ENCODE results near the gene SNX7.

The SNX7 gene, protein sequence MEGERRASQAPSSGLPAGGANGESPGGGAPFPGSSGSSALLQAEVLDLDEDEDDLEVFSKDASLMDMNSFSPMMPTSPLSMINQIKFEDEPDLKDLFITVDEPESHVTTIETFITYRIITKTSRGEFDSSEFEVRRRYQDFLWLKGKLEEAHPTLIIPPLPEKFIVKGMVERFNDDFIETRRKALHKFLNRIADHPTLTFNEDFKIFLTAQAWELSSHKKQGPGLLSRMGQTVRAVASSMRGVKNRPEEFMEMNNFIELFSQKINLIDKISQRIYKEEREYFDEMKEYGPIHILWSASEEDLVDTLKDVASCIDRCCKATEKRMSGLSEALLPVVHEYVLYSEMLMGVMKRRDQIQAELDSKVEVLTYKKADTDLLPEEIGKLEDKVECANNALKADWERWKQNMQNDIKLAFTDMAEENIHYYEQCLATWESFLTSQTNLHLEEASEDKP

DNA sequence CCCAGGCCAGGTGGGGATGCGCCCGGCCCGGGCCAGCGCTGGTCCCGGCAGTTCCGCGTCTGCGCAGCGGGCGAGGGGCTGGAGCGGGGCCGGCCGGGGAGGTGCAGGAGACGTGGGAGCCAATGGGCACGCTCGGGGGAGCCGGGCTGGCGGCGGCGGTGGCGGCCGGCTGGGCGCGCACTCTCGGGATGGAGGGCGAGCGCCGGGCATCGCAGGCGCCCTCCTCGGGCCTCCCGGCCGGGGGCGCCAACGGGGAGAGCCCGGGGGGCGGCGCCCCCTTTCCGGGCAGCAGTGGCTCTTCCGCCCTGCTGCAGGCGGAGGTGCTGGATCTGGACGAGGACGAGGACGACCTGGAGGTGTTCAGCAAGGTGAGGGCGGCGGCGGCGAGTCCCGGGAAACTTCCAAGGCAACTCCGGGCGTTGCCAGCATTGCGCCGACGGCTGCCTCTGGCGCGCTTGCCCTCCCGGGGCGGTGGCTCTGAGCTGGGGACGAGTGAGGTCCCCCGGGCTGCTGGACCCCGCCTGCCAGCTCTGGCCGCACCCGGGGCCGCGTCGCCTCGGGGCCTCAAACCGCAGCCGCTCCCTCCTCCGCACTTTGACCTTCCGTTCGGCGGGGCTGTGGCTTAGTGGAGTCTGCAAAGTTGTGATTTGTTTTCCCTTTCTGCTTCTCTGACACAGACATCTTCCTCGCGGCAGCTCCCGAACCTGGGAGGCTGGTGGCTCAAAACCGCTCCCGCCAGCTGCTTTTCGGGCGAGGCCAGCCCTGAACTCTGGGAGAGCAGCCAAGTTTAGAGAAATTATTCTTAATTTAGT lies at the start of gene SNX7:
Gene SNX7 (plus strand): TSS at position 178 of the 812 bp plus-strand sequence. CDS start 11 bp downstream, at position 189.
- peak; percentile 84 for DNase-seq

DNA sequence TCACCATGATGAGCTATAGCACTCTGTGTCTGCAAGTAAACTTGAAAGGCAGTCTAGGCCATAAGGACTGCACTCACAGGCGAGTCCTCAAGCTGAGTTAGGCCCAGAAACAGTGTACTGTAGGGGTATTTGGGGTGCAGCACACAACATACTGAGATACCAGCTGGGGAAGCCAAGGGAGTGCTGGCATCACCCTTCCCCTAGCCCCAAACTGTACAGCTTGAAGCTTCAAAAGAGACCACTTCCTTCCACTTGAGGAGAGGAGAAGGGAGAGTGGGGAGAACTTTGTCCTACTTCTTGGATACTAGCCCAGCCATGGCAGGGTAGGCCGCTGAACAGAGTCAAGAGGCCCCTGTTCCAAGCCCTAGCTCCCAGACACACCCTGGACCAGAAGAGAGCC lies 24.2 kb upstream of the SNX7 start:
- no peak for DNase-seq

DNA sequence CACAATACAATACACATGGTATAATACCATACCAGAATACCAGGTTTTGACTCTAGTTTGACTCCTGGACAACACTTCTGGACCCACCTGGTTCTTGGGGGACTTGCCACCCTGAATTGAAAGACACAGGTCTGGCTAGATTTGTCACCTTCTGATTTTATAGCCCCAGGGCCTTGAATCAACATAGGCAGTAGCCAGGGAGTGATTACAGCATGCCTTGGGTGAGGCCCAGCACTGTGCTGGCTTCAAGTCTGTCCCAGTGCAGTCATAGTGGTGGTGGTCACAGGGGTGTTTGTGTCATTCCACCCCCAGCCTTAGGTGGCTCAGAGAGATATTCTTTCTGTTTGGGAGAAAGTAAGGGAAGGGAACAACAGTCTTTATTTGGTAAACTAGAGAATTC lies 23.3 kb upstream of the SNX7 start:
- DNase-seq, result no peak

DNA sequence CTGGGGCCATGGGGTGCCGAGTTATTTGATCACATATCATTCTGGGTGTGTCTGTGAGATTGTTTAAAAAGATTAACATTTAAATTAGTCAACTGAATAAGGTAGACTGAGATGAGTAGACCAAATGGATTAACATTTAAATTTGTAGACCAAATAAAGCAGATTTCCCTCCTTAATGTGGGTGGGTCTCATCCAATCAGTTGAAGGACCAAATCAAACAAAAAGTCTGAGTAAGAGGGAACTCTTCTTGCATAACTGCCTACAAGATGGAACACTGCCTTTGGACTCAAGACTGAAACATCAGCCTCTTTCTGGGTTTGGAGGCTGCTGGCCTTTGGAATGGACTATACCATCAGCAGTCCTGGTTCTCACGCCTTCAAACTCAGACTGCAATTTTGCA lies 17.0 kb upstream of the SNX7 start:
- no peak for DNase-seq

DNA sequence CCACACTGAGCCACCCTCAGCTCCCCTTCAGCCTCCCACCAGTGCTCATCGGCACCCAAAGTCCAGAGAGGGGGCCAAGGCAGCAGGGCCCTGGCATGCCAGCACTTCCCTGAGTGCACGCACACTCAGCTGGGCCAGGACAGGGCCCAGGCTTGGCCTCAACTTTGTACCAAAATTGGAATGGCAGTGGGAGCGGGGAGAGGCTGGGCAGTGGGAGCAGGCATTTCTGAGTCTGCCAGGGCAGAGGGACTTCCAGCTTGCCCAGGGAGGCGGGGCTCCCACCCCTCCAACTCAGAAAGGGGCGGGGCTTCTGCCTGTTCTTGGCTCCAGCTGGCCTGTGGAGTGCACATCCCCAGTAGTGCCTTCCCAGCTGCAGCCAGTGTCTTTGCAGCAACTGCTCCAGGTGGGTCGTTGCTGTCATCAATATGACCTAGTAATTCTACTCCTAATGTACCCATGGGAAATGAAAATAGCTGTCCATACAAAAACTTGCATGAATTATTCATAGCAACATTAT lies 10.3 kb upstream of the SNX7 start:
- DNase-seq, result no peak

DNA sequence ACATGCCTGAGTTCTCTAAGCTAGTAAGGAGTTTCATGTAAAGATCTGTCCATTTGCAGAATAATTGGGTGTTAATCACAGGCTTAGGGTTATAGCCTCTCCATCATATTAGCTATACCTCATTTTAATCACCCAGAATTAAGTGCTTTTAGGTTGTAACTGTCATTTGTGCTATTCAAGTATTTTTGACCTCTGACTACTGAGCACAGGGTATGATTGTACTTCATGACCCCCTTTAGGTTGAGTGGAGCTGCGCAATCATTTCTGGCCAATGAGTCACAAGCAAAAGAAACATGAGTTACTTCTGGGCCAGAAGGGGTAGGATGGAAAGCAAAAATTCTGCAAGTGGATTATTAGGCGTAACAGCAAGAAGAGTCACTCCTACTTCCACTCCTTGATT lies 8.4 kb upstream of the SNX7 start:
- DNase-seq, result peak; percentile 11

DNA sequence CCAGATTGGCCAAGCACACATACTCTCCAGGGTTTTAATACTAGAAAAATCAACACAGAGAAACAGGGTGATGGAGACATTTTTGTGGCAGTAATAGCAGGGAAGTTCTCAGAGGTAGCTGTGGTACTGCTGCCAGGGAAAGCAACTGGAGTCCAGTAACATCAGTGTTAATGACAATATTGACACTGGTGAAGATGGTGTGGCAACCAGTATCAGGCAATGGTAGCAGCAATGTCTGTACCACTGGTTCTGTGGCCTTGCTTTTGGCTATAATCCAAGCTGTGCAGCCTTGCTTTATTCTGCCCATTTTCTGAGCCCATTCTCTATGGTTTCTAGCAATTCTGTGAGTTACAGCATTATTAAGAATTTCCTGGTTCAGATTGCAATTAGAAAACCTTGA lies 1.6 kb upstream of the SNX7 start:
- no peak for DNase-seq

DNA sequence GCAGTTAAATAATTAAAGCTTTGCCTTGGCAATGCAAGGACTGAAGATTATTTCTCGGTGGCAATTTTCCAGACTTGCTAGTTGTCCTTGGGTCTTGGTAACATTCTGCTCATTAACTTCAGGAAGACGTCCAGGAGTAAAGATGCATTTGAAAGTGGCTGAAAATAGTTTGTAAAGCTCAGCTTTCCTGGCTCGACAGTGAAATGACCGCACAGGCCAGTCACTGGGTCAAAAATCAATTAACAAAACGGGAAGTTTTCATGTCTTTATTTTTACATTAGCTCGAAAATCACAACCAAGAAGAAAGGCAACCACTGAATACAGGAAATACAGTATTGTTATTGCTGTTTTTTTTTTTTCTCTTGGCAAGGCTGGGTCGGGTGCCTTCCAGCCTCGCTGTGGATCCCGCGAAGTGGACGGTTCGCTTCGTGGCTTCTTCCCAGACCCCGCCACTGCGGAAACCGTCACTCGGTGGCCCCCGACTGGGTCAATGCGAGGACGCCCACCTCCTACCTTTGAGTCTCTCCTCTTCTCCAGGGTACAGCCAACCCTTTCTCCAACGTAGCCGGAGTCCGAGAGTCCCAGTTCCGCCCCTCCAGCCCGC lies 479 bp upstream of the SNX7 start:
- DNase-seq, result no peak

DNA sequence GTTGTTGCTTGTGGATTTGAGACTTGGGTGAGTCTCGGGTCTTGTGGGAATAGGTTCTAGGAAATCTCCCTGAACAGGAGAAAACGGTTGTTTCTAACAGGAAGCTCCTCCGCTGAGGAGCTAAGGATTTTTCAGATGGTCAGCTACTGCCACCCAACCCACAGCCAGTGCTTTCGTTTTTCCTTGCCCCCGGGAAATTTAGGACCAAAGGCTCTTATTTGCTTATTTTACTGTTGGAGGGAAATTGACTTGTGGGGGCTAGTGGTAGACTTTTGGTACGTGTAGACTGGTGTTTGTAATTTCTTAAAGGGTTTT lies 792 bp downstream of the SNX7 start:
- DNase-seq, result no peak

DNA sequence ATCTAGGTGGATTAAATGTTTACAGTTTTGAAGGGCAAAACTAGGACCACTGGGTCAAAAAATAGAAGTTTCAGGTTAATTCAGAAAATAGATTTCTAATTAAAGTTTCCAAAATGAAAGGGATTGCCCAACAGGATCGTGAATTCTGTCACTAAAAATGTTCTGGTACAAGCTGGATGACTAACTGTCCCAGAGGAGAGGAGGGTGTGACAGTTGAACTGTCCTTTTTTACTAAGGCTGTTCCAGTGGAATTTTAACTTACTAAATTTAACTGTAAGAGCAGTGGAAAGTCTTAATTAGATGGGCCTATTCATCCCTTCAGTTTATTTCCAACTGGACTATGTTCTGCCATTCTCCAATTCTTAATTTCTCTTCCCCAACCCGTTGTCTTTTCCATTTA lies 7.2 kb downstream of the SNX7 start:
- DNase-seq, result no peak

DNA sequence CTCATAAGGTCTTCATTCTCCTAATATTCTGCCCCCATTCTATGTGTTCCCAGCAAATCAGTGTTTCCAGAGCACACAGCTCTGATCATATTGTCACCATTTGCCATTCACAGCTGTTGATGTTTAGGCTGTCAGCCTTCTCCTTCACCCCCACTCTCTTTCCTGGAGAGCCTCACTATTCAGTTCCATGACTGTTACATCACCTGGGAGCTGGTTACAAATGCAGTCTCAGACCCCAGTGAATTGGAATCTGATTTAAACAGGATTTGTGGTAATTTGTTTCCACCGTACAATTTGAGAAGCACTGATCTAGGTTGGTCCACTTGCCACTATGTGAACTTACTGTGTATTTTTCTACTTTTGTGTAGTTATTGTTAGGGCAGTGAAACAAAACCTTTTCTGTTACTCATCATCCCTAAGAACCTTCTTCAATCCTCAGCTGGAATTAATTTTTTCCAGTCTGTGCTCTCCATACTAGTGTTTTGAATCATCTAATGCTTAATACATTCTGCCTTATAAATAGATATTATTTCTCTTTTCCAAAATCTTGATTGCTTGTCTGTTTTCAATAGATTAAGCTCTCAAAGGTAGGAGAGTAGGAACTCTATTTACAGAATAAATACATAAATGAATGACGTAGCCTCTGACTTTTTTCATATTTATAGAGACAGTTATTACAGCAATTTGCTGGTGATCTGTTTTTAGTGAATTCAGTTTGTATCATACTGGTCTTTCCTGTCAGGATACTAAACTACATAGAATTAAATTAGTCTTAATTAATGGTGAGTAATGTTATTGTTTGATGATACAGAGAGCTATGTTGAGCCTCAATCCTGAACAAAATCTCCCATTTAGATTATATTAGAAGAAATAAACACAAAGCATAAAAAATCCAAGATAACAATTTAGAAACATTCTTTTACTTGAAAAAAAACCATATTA lies 8.1 kb downstream of the SNX7 start:
- no peak for DNase-seq

DNA sequence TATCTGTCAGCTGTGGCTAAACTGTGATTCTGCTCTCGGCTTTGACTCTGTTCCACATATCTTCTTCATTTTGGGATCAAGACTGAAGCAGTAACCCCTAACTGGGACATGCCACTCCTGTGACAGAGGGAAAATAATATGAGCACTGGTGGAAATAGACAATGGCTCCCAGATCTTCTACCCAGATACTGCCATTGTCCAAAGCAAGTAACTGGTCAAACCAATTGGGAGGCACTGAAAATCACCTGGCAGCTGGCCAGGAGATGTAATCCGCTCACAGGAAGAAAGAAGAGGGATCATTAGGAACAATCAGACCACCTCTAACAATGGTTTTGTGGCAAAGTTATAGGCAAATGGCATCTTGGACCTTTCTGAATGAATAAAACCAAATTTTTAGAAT lies 10.7 kb downstream of the SNX7 start:
- no peak for DNase-seq

DNA sequence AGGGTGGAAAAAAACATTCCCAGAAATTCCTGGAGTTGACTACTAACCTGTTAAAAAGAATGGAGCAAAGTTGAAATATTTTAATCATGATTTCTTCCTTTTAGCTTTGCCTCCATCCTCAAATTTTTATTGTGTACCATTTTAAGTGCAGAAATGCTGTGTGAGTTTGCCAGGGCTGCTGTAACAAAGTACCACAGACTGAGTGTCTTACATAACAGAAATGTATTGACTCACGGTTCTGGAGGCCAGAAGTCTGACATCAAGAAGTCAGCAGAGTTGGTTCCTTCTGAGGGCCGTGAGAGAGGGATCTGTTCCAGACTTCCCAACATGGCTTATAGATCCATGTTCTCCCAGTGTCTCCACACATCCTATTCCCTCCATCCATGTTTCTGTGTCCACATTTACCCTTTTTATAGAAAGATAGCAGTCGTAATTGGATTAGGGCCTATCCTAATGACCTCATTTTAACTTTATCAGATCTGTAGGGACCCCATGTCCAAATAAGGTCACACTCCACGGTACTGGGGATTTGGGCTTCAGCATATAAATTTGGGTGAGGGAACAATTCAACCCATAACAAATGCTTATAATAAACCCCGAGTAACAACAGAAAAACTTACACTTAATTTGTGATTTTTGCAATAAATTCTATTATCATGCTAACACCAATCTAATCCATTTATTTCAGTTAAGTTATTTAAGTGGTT lies 12.7 kb downstream of the SNX7 start:
- no peak for DNase-seq

DNA sequence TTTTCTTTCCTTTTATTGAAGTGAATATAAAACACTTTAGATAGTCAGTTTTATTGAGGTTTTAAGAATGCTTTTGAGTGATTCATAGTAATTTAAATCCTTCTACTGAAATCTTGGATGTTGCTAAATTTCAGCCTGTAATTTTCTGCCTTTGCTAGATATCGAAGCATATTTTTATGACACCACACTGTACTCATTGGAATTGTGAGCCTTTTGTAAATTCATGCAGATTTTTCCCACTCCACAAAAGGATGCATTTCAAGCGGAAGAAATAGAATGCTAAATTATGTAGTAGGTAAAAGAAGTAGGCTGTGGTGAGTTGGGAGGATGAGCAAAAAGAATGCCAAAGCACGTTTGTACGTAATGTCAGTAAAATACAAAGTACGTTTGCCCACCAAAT lies 13.8 kb downstream of the SNX7 start:
- DNase-seq, result no peak

DNA sequence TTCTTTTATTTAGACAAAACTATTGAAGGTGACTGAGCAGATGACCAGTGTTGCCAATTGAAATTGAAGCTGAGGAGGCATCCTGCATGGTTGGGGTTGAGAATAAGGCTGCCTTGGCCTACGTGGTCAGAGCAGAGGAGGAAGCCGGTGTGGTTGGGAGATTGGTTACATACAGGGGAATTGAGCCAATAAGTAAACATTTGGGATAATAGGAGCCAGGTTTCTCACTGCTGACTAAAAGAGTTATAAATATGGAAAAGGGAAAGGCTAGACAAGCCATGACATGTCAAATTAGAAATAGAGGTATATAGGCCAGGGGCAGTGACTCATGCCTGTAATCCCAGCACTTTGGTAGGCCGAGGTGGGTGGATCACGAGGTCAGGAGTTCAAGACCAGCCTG lies 15.8 kb downstream of the SNX7 start:
- DNase-seq, result peak; percentile 12

DNA sequence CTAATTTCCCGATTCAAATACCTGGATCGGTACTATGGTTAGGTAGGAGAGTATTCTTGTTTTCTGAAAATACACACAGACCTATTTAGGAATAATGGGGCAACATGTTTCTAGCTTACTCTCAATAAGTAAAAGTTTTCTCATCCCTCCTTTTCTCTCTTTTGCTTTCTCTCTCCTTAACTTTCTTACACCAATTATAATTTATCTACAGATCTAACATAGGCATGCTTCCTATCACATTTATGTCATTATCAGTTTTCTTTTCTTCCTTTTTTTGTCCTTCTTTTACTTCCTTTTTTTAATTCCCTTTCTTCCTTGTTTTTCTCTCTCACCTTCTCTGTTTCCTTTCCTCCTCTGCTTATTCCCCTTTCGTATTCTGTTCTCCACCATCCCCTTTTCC lies 20.3 kb downstream of the SNX7 start:
- DNase-seq, result no peak

DNA sequence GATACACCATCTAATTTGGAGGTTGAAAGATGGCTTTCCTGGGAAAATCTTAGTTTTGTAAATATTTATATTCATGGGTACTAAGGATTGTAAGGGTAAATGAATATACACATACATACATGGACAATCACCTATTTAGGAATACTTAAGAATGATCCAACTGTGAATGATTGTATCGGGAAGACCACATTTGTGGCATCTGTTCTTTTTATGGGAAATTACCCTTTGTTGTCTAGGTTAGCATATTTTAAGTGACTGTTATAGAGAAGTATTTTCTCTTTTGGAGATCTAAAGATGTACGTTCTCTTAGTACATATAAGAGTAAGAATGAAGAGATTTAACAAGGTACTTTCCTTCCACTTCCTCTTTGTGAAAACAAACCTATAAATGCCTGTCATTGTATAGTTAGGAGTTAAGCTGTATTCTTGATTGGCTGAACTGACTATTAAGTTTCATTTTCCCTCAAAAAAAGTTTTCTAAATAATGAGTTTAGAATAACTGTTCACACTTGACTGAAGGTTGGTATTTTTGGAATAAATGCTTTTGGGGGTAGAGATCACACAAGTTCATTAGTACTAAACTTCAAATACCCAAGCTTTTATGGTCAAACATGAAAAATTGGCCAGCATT lies 26.7 kb downstream of the SNX7 start:
- DNase-seq, result no peak

DNA sequence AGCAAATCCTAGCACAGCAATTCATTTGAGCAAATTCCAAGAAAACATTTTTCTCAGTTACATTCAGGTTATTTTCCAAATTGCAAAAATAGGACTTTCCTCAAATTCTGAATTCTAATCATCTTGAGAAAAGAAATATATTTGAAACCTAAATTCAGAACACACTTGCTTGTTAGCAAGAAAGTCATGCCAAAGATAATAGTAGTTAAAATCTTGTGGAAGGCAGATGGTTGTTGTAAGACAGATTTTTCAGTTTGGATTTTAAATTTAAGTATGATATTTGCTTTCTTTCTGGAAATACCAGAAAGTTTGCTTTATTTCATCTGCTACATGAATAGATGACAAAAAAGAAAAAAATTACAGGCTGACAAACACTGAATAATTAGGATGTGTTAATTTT lies 29.1 kb downstream of the SNX7 start:
- DNase-seq, result no peak

DNA sequence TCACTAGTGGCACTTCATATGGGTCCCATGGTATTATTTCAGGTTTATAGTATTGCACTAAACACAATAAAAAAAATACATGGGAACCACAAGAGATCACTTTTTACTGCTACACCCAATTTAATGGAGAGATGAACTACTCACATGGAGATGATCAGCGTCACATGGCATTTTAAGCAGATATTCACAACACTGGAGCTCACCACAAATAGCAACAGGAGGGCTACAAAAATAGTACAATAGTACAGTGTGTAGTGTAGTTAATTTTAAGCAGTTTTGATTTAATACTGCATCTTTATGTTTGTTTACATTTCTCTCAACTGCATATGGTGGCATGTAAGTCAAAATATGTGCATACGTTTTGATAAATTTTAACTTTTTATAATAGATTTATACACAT lies 31.0 kb downstream of the SNX7 start:
- DNase-seq, result no peak

DNA sequence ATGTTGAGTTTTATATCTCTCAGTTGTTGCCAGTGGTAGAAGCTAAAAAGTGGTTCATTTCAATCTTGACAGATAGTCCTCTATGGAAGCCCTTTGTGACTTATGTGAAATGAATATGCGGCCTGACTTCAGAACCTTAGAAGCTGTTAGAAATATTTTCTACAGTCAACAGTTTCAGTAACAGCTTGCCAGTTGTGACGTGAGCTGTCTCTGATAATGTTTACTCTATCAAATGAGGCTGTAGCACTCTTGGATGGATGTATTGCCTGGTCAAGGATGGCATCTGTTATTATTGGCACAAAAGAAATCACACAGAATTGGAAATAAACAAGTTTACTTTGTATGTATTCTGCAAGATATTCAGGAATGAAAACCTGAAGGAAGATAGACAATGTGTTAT lies 31.9 kb downstream of the SNX7 start:
- no peak for DNase-seq

DNA sequence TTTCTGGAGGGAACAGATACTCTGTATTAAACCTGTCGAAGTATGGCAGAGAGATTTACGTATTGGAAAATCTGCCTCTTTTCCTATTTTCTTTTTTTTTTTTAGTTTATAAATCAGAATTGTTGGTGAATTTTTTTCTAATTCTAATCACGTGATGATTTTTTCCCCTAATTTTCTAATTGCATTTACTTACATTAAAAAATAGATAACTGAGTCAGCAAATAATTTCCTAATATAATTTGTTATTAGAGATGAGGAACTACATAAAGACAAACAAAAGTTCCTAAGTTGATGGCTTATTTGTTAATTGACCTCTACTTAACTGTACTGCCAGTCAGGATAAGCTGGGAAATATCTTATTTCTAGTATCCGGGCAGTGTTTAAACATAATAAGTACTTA lies 34.6 kb downstream of the SNX7 start:
- DNase-seq, result no peak

DNA sequence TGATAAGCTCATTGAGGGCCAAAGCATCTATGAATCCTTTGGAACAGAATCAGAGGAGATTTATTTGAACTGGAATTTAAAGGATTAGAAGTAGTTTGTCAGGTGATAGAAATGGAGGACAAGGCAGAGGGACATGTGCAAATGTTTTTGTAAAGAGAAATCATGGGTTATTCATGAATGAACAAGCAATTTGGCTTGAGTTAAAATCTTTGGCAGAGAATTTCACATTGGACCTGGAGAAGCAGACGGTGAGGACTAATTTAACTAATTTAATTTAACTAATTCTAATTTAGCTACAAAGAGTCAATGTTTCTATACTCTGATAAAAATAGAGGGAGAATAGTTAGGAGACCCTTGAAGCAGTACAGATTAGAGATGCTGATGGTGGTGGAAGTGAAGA lies 36.3 kb downstream of the SNX7 start:
- DNase-seq, result no peak
